Stomach (tissue), 9 donors: ENCODE results near the gene FZD4. TPM values are rescaled to one million over a fixed set of nuclear protein-coding genes. Genes with fewer than 3 reads are reported as not detected.
"Not testable (repeated sequence)": the region's sequence is repeated elsewhere in the genome, so short reads cannot be mapped to it uniquely, and the experiment has no call there.

Experiments
- DNase-seq, 2 donors: peaks; one replicate each; pipeline versions ENCODE4 v3.0.0 to v3.0.0-alpha.2; 2013 to 2019
- H3K27ac ChIP-seq, 5 donors: fragments of 200-600 bp in 4 of 5; sonication (generic) in 4 of 5; one replicate each; pipeline ENCODE4 v1.5.1; 2013 to 2019; ENCODE audit warnings: mild to moderate bottlenecking in 1 of 5, moderate library complexity in 1 of 5
- H3K27me3 ChIP-seq, 3 donors: fragments of 200-600 bp; sonication (generic); one replicate each; pipeline ENCODE4 v1.5.1; 2017 to 2019; ENCODE audit warnings: mixed run types in 1 of 3
- H3K36me3 ChIP-seq, 4 donors: fragments of 200-600 bp; sonication (generic); 1 replicate in 3 of 4; 2 replicates in 1 of 4; pipeline ENCODE4 v1.5.1; 2016 to 2019
- H3K4me1 ChIP-seq, 4 donors: fragments of 200-600 bp; sonication (generic); one replicate each; pipeline ENCODE4 v1.5.1; 2016 to 2019
- H3K4me3 ChIP-seq, 4 donors: fragments of 200-600 bp; sonication (generic) in 3 of 4; one replicate each; pipeline ENCODE4 v1.5.1; 2016 to 2019; ENCODE audit warnings: mild to moderate bottlenecking in 1 of 4
- H3K9me3 ChIP-seq, 4 donors: fragments of 200-600 bp; sonication (generic); one replicate each; pipeline ENCODE4 v1.5.1; 2016 to 2019
- CTCF ChIP-seq, 7 experiments: fragments of 450-650 bp in 4 of 7; fragments of 200-600 bp in 3 of 7; sonication (generic) in 3 of 7; IDR thresholded peaks; one replicate each; pipeline ENCODE4 v1.5.1; 2016 to 2019; ENCODE audit warnings: antibody characterized with exemption in 7 of 7, control low read depth in 2 of 7, mild to moderate bottlenecking in 1 of 7
- EP300 ChIP-seq: sonication (generic); formaldehyde crosslinking; IDR thresholded peaks from one replicate; pipeline ENCODE4 v1.6.1; 2017; ENCODE audit warnings: antibody characterized with exemption
- POLR2A ChIP-seq, 4 donors: fragments of 450-650 bp; IDR thresholded peaks; one replicate each; pipeline ENCODE4 v1.6.1; 2016; ENCODE audit warnings: antibody characterized with exemption in 4 of 4, control low read depth in 2 of 4, mild to moderate bottlenecking in 1 of 4, moderate library complexity in 1 of 4
- POLR2AphosphoS5 ChIP-seq, 3 donors: sonication (generic); formaldehyde crosslinking; IDR thresholded peaks; one replicate each; pipeline ENCODE4 v1.6.1; 2016; ENCODE audit warnings: antibody characterized with exemption in 3 of 3
- WGBS, 5 donors: extraction: QIAGEN DNeasy Blood & Tissue Kit in 3 of 5; methylation state at CpG; one replicate each; pipeline versions ENCODE4 v1.1.5 to v1.1.7; 2013 to 2018; 5-methylcytosine and 5-hydroxymethylcytosine counted together
- intact Hi-C: fragments of 100-400 bp; cut with DNase I; formaldehyde crosslinking; loops from one replicate; pipeline ENCODE4 v1.15.1; 2023; ENCODE audit warnings: low total_unique reads
- polyA plus RNA-seq, 3 donors: library from polyadenylated mRNA; stranded (reverse); fragments of 200-250 nt; gene quantifications; one replicate each; pipeline ENCODE4 v1.2.3, GENCODE V29; 2013
- total RNA-seq, 5 donors: library from RNA; depleted of rRNA; stranded (reverse); fragments of >200 nt; gene quantifications; one replicate each; pipeline versions ENCODE4 v1.1.0 to v1.2.3, GENCODE V29; 2014 to 2016
- donor health status: healthy with polysubstance abuse.
- donor health status: Bipolar disorder and iron deficiency.
- donor health status: healthy.

Gene FZD4
- total and polyA plus RNA-seq, 8 donors, result 2.4 to 55.8 (median 12.0) TPM

DNA sequence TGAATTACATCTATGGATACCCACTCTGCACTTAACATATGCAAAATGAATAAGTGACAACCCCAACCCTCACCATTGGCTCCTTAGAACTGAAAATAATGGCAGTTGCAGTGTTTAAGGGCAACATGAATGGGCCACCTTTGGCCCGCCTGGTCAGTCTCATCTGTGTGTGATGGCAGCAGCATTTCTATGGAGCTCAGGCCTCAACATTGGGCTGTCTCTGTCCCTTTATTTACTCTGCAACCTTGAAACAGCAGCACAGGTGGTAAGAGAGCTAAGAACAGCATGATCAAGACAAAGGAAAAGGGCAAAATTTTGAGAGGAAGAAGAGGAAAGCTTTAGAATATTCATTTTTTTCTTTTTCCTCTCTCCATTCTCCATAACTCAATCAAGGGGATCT is 44.2 kb upstream of the FZD4 start:
- no peak for DNase-seq
- no peak overlapping the region for H3K4me3 ChIP-seq
- H3K4me1 ChIP-seq, result peaks cover 0 to 8% (median 4%) of the 10 kb centered on the region in 4 donors
- no peaks in the 10 kb centered on the region for H3K27me3 ChIP-seq
- intact Hi-C loops, result no loop called here
- H3K9me3 ChIP-seq, result no peaks in the 10 kb centered on the region
- WGBS, 5 donors, result 88 to 100% (median 97%) methylated on average over 1 of the region's 1 CpG
- TF ChIP-seq POLR2AphosphoS5 (IDR thresholded peaks at IDR 0.05), result no peak
- no peak for TF ChIP-seq EP300
- TF ChIP-seq POLR2A (IDR thresholded peaks at IDR 0.05), result no peak
- TF ChIP-seq CTCF (IDR thresholded peaks at IDR 0.05), result no peak
- no peaks in the 10 kb centered on the region for H3K36me3 ChIP-seq
- peak overlapping the region in 2 of 5 donors; percentile 36 to 42 for H3K27ac ChIP-seq

- DNase-seq, result no peak
- Histone ChIP-seq H3K9me3 (no peaks in the 10 kb centered on the region), H3K27me3 (no peaks in the 10 kb centered on the region), H3K36me3 (no peaks in the 10 kb centered on the region), H3K4me3 (no peak overlapping the region), H3K4me1 (peaks cover 0 to 8% (median 4%) of the 10 kb centered on the region in 4 donors), H3K27ac (no peak overlapping the region)
- 96 to 100% (median 100%) methylated on average over 1 of the region's 1 CpG for WGBS, 5 donors
- intact Hi-C loops, result no loop called here
- TF ChIP-seq POLR2AphosphoS5 (IDR thresholded peaks at IDR 0.05), result no peak
- no peak for TF ChIP-seq CTCF (IDR thresholded peaks at IDR 0.05)
- no peak for TF ChIP-seq EP300
- TF ChIP-seq POLR2A (IDR thresholded peaks at IDR 0.05), result no peak
Measured at GRCh38 chr11:86996953-86997570, 41.9 kb upstream of the FZD4 start.

GRCh38 chr11:86993031-86993430 is 37.8 kb upstream of the FZD4 start:
- 68 to 85% (median 82%) methylated on average over 3 of the region's 3 CpGs for WGBS, 5 donors
- DNase-seq, result no peak
- Histone ChIP-seq H3K36me3 (no peaks in the 10 kb centered on the region), H3K9me3 (no peaks in the 10 kb centered on the region), H3K27ac (no peak overlapping the region), H3K4me3 (no peak overlapping the region), H3K27me3 (no peaks in the 10 kb centered on the region), H3K4me1 (peaks cover 0 to 11% (median 0%) of the 10 kb centered on the region in 4 donors)
- TF ChIP-seq EP300 (no peak), POLR2A (IDR thresholded peaks at IDR 0.05) (no peak), POLR2AphosphoS5 (IDR thresholded peaks at IDR 0.05) (no peak), CTCF (IDR thresholded peaks at IDR 0.05) (no peak)
- intact Hi-C loops, result no loop called here

GRCh38 chr11:86992340-86992739 is 37.1 kb upstream of the FZD4 start:
- H3K27ac ChIP-seq, H3K27me3 ChIP-seq, H3K9me3 ChIP-seq, H3K36me3 ChIP-seq, intact Hi-C loops, DNase-seq, H3K4me3 ChIP-seq: not testable (repeated sequence)
- H3K4me1 ChIP-seq, result peaks cover 0 to 11% (median 0%) of the 10 kb centered on the region in 4 donors
- WGBS, 5 donors, result 88 to 98% (median 94%) methylated on average over 4 of the region's 4 CpGs

- WGBS, 5 donors, result 86 to 98% (median 95%) methylated on average over 5 of the region's 5 CpGs
- DNase-seq, result no peak
- Histone ChIP-seq H3K9me3 (no peaks in the 10 kb centered on the region), H3K27ac (no peak overlapping the region), H3K36me3 (no peaks in the 10 kb centered on the region), H3K27me3 (no peaks in the 10 kb centered on the region), H3K4me3 (no peak overlapping the region), H3K4me1 (peaks cover 0 to 11% (median 0%) of the 10 kb centered on the region in 4 donors)
- TF ChIP-seq CTCF (IDR thresholded peaks at IDR 0.05) (no peak), POLR2AphosphoS5 (IDR thresholded peaks at IDR 0.05) (no peak), EP300 (no peak), POLR2A (IDR thresholded peaks at IDR 0.05) (no peak)
- intact Hi-C loops, result no loop called here
Measured at GRCh38 chr11:86991341-86991740, 36.1 kb upstream of the FZD4 start.
